Superior temporal gyrus (tissue), 1 donor: ENCODE measurements around the gene FBXO46.
"Not testable (repeated sequence)": the region's sequence is repeated elsewhere in the genome, so short reads cannot be mapped to it uniquely, and the experiment has no call there.

Source experiments
- DNase-seq: peaks from one replicate; pipeline ENCODE4 v3.0.0-alpha.2; 2016; ENCODE audit errors: extremely low spot score

Gene FBXO46

DNA sequence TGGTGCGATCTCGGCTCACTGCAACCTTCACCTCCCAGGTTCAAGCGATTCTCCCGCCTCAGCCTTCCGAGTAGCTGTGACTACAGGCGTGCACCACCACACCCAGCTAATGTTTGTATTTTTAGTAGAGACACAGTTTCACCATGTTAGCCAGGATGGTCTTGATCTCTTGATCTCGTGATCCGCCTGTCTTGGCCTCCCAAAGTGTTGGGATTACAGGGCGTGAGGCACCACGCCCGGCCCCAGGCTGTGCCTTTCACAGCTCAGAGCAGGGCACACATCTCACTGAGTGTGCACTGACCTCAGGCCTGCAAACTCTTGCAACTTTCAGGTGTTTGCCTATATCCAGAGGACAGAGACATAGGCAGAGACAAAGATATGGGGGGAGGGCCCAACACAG is 45.7 kb downstream of the FBXO46 start:
- DNase-seq, result not testable (repeated sequence)

DNA sequence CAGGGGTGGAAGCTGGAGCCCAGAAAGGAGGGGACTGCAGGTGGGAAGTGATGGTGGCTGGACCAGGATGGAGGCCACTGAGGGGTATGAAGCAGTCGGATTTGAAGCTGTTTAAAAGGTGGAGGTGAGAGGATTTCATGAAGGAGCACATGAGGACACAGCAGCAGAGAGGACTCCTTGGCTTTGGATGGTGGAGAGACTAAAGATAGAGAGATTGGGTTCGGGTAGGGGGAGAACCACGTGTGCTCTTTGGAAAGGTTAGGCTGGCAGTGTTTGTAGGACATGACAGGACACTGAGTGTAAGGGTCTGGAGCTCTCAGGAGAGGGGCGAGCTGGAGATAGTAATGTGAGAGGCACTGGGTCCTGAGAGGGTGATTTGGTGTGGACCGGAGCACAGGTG is 47.8 kb downstream of the FBXO46 start:
- no peak for DNase-seq

DNA sequence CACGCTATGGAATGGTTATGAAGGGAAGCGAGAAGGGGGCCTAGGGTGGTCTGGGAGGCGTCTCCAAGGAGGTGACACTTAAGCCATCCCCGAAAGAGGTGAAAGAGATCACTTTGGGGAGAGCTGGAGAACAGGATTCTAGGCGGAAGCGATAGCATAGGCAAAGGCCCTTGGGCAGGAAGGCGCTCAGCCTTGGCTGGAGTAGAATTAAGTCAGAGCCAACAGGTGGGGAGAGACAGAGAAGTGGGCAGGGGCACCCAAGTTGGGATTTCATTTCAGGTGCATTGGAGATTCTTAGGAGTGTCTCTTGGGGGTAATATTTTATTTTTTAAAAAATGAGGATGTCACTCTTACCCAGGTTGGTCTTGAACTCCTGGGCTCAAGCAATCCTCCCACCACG is 48.6 kb downstream of the FBXO46 start:
- no peak for DNase-seq

DNA sequence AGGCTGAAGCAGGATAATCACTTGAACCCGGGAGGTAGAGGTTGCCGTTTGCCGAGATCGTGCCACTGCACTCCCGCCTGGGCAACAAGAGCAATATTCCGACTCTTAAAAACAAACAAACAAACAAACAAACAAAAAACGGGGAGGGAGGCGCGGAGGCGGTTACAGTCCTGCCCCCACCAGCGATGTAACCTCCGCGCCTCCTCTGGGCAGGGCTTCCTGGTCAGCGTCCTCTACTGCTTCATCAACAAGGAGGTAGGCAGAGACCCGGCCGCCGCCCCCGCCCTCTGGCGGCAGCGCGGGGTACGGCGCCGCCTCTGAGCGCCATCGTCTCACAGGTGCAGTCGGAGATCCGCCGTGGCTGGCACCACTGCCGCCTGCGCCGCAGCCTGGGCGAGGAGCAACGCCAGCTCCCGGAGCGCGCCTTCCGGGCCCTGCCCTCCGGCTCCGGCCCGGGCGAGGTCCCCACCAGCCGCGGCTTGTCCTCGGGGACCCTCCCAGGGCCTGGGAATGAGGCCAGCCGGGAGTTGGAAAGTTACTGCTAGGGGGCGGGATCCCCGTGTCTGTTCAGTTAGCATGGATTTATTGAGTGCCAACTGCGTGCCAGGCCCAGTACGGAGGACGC is 49.2 kb downstream of the FBXO46 start:
- peak; percentile 85 for DNase-seq

DNA sequence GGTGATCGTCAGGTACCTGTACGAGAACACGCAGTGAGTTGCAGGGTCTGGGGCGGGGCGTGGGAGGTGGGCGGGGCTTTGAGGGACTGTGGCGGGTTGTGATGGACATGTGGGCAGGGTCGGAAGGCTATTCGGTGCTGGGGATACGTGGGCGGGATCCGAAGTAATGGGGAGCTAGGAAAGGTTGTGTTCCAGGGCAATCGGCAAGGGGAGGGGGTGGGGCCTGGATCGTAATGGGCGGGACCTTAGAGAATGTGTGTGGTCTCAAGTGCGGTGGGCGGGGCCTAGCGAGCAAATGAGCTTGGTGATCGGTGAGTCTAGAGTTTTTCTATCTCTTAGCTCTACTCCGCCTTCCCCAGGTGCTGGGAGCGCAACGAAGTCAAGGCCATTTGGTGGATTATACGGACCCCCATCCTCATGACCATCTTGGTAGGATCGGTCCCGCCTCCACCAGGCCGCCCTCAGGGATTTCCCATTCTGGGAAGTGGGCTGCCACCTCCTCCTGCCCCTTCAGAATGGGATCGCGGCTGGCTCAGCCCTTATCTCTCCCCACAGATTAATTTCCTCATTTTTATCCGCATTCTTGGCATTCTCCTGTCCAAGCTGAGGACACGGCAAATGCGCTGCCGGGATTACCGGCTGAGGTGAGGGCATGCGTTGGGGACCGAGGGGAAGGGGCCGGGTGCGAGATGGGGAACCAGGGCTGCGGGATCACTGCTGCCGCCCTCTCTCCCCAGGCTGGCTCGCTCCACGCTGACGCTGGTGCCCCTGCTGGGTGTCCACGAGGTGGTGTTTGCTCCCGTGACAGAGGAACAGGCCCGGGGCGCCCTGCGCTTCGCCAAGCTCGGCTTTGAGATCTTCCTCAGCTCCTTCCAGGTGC is 53.1 kb downstream of the FBXO46 start:
- DNase-seq, result peak; percentile 58

DNA sequence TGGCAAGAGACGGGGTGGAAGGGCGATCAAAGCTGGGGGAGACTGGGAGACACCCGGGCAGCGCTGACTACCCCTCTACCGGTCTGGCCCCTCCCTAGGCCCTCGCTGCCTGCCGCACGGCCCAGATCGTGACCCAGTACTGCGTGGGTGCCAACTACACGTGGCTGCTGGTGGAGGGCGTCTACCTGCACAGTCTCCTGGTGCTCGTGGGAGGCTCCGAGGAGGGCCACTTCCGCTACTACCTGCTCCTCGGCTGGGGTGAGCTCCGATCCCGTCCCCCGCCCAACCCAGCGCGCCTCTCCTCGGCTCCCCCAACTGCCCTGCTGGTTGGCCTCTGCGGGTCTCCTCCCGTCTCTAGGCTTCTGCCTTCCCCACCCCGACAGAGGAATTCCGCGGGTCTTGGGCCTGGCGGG is 53.8 kb downstream of the FBXO46 start:
- DNase-seq, result no peak

DNA sequence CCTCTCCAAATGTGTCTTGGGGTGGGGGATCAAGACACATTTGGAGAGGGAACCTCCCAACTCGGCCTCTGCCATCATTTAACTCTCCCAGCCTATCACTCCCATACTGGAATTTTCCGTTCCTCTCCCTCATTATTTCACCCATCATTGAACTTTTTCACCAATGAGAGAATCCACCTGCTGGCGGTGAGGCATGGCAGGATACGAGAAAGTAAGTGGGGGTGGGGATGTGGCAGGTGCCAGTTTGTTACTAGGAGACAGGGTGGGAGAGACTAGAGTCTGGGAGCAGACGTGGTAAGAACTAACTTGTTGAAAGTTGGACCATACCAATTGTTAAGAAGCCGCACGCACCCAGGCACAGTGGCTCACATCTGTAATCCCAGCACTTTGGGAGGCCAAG is 55.8 kb downstream of the FBXO46 start:
- no peak for DNase-seq

DNA sequence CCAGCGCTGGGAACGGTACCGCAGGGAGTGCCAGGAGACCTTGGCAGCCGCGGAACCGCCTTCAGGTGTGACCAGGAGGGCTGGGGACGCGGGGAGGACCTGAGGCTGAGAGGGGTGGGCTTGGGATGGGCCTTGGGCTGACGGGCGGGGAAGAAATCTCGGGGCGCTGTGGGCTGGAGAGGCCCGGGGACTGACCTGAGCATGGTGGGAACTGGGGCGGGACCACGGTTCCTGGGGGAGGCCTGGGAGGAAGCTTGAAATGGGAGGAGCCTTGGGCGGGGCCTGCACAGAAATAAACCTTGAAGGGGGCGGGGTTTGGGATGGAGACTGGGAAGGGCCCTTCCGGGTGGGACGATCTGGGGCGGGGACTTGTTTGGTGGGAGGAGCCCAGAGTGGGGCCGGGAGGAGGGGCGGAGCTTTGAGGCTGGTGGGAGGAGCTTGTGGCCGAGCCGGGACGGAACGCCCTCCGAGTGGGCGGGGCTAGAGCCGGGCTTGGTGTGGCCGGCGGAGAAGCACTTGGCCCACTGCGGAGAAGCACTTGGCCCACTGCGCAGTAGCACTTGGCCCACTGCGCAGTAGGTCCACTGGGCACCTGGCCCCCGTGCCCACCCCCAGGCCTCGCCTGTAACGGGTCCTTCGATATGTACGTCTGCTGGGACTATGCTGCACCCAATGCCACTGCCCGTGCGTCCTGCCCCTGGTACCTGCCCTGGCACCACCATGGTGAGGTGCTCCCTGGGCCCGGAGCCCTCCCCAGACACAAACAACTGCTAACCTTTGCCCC is 59.8 kb downstream of the FBXO46 start:
- peak; percentile 61 for DNase-seq

DNA sequence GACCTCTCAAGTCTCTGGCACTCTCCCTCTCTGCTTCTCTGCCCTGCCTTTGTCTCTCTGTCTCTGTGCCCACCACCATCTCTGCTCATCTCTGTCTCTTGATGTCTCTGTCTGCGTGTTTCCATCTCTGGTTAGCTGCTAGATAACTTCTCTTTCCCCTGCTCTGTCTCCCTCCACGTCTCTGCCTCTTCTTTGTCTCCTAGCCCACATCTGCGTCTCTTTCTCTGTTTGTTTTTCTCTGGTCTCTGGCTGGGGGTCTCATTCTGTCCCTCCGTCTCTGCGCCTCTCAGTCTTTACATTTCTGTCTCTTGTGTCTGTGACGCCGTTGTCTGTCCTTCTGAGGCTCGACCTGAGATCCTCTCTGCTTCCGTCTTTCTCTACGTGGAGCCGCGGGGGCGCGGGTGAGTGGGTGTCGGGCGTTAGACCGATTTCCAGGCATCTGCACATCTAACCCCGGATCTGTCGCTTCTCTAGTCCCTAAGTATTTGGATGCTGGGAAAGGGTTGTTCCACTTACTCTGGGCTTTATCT is 62.3 kb downstream of the FBXO46 start:
- no peak for DNase-seq

DNA sequence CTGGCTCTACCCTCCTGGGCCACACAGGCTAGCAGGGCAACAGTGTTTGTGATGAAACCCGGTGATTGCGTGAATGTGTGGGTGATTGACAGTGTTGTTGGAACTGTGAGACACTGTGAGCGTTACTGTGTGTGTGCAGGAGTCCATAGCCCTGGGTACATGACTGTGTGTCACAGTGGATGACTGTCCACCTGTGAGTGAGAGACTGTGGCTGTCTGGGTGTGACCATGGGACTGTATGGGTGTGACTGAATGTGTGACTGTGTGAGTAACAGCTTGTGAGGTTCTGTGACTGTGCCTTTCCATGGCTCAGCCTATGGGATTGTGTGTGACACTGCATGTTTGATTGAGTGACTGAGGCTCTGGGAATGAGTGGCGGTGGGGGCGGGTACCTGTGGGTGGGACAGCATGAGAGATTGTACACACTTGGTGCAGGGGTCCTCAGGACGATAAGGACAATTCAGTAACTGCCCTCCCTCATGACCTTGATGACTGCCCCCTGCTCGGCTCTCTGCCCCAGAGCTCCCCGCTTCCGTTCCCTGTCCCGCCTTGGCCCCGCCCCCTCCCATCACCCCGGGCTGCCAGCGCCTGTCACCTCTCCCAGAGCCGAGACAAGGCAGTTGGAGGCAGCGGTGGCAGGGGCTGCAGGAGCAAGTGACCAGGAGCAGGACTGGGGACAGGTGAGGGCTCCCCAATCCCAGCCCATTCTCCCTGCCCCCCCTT is 62.9 kb downstream of the FBXO46 start, which contains the start of gene GIPR:
GIPR (plus strand) TSS at position 602 of the 722 bp plus-strand sequence. CDS start 1,300 bp downstream, outside the sequence.
- no peak for DNase-seq

DNA sequence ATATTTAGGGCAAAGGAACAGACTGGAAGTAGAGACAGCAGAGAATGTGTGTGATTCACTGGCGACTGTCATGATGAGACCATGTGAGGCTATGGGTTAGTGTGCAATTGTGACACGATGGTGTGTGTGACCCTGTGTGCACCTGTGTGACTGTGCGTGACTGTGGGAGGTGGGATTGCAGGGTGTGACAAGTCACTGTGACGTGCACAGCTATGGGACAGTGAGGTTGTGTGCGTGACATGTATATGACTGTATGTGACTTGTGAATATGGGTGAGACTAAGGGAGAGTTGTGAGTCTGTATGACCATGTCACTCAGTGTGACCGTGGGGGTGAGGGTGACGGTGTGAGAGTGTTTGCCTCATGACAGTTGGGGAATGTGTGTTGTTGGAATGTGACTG is 66.1 kb downstream of the FBXO46 start:
- DNase-seq, result no peak

DNA sequence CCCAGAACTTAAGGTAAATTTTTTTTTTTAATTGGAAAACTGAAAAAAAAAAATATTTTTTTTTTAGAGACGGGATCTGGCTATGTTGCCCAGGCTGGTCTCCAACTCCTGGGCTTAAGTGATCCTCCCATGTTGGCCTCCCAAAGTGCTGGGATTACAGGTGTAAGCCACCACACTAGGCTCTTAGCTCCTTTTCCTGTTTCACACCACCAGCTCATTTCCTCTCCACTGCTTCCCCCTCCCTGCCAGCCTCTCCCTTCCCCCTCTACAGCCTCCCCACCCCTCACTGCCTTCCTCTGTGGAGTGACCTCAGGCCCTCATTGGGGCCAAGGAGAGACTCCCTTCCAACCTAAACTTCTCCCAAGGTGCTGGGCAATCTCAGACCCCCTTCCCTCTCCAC is 66.9 kb downstream of the FBXO46 start:
- no peak for DNase-seq

DNA sequence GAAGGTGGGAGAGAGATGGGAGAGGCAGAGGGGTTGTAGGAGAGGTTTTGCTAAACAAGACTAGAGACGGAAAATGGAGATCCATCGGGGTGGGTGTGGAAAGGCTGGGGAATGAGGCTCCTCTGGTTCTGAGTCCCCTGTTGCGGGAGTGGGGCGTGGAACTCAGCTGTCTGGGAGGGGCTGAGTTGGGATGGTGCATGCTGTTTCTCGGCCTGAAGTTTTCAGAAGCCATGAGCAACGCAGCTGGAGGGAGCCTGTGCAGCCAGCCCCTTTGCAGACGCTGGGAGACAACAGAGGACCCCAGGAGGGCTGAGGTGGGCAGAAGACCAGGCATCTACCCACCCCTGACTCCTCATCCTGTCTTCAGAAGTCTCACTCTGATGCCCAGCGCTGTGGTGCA is 70.1 kb downstream of the FBXO46 start:
- DNase-seq, result no peak
